ENCODE data around the gene ADGRG6. TPM values are rescaled to one million over a fixed set of nuclear protein-coding genes. Genes with fewer than 3 reads are reported as not detected.

Gene ADGRG6
- total RNA-seq, 2 donors from 2014 or later = 17.0 to 17.9 TPM

DNA sequence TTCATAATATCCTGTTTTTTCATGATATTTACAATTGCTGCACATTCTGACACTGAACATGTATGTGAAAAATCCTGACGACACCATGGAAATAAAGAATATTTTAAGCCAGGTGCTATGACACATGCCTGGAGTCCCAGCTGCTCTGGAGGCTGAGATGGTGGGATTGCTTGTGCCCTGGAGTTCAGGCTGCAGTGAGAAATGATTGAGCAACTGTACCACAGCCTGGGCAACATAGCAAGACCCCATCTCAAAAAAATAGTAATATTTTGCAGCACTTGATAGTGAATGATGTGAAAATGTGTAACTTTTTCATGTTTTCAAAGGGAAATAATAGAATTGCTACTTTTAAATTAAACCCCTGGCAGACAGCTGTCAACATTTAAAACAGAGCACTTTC lies 137.1 kb downstream of the ADGRG6 start:
- no peak overlapping the region for H3K9ac ChIP-seq (ENCODE audit: low read depth in 2 of 2, low read length in 2 of 2)
- DNase-seq = no peak
- no peak overlapping the region for H3K27ac ChIP-seq
- H3K9me3 ChIP-seq = no peaks in the 10 kb centered on the region
- H3K4me1 ChIP-seq = no peaks in the 10 kb centered on the region
- intact Hi-C loops (cut with DNase I) = no loop called here
- H3K27me3 ChIP-seq = no peaks in the 10 kb centered on the region
- no peak overlapping the region for H3K4me3 ChIP-seq
- TF ChIP-seq, protein P1, sequence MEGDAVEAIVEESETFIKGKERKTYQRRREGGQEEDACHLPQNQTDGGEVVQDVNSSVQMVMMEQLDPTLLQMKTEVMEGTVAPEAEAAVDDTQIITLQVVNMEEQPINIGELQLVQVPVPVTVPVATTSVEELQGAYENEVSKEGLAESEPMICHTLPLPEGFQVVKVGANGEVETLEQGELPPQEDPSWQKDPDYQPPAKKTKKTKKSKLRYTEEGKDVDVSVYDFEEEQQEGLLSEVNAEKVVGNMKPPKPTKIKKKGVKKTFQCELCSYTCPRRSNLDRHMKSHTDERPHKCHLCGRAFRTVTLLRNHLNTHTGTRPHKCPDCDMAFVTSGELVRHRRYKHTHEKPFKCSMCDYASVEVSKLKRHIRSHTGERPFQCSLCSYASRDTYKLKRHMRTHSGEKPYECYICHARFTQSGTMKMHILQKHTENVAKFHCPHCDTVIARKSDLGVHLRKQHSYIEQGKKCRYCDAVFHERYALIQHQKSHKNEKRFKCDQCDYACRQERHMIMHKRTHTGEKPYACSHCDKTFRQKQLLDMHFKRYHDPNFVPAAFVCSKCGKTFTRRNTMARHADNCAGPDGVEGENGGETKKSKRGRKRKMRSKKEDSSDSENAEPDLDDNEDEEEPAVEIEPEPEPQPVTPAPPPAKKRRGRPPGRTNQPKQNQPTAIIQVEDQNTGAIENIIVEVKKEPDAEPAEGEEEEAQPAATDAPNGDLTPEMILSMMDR (IDR thresholded peaks at IDR 0.05) = no peak
- H3K36me3 ChIP-seq = no peaks in the 10 kb centered on the region

DNA sequence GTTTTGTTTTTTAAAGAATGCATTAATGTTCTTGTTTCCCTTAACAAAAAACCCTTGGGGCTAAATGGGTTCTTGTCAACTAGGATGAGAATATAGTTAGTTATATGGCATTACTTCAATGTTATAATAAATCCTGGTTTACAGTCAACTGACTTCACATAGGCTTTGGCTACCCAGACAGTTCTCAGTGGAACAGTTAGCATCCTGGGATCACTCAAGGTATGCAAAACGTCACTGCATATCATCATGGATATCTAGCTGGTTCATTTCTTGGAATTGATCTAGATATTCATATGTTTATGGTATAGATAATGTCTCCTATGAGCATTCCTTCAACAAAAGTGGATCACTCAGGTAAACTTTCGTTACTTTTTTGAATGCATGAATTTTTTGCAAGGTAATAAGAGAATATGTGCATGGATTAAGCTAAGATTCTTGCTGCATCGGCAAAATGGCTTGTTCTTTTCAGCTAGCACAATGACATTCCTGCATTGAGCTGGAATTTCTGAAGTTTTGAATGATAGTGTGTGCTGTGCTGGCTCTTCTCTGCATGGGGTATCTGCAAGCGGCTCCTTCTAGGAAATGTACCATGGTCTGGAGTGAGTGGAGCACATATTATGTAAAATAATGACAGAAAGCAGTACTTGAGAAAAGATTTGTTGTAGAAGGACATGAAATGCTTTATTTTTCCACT lies 138.9 kb downstream of the ADGRG6 start:
- intact Hi-C loops (cut with DNase I) = no loop called here
- H3K27me3 ChIP-seq = no peaks in the 10 kb centered on the region
- DNase-seq = no peak
- H3K4me1 ChIP-seq = no peaks in the 10 kb centered on the region
- H3K36me3 ChIP-seq = no peaks in the 10 kb centered on the region
- H3K4me3 ChIP-seq = no peak overlapping the region
- H3K27ac ChIP-seq = no peak overlapping the region
- TF ChIP-seq, protein P1 (IDR thresholded peaks at IDR 0.05) = no peak
- no peaks in the 10 kb centered on the region for H3K9me3 ChIP-seq
- no peak overlapping the region for H3K9ac ChIP-seq (ENCODE audit: low read depth in 2 of 2, low read length in 2 of 2)

DNA sequence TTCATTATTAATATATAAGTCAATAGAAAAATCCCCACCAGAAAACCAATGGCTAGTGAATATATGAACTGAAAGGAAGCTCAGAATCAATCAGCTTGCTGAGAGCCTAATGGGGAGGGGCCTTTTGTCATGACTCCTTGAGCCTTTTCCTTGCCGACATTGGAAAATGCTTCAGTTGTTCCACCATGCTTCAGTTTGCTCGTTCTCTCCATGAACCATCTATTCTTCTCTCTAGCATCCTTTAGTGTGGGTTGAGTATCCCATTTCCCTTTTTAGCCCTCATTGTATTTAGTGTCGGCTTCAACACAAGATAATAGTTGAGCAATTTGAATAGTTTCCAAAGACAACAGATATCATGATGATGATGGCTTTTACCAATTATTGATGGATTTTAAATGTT lies 139.9 kb downstream of the ADGRG6 start:
- Histone ChIP-seq H3K4me3 (no peak overlapping the region), H3K9ac (ENCODE audit: low read depth in 2 of 2, low read length in 2 of 2) (no peak overlapping the region), H3K4me1 (no peaks in the 10 kb centered on the region), H3K9me3 (no peaks in the 10 kb centered on the region), H3K36me3 (no peaks in the 10 kb centered on the region), H3K27me3 (no peaks in the 10 kb centered on the region), H3K27ac (no peak overlapping the region)
- no peak for DNase-seq
- TF ChIP-seq, protein P1 (IDR thresholded peaks at IDR 0.05) = no peak
- intact Hi-C loops (cut with DNase I) = no loop called here

DNA sequence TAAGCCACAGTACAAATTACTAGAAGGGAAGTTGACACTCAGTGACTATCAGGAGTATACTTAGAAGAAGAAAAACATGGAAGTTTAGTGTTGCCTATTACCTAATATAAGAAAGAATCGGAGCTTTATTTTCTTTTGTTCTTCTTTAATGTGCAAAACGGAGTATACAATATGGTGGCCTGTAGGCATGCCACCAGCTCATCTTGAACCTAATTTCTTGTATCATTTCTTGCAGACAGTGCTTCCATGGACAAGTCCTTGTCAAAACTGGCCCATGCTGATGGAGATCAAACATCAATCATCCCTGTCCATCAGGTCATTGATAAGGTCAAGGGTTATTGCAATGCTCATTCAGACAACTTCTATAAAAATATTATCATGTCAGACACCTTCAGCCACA lies 141.3 kb downstream of the ADGRG6 start:
- H3K4me3 ChIP-seq = no peak overlapping the region

DNA sequence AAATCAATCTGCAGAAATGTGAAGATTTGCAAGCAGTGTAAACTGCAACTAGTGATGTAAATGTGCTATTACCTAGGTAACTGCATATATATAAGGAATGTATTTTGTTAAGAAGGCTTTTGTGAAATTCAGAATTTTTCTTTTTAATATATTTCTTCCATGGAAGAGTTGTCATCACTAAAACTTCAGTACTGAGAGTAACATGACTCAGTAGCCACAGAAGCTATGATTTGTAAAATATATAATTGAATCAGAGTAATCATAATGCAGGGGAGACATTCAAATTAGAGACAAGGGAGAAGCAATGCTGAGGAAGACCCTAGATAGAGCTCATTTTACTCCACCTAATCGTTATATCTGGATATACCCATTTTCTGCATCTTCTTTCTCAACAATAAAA lies 141.7 kb downstream of the ADGRG6 start:
- no peak for DNase-seq
- H3K9ac ChIP-seq (ENCODE audit: low read depth in 2 of 2, low read length in 2 of 2) = no peak overlapping the region
- TF ChIP-seq, protein P1 (IDR thresholded peaks at IDR 0.05) = no peak
- no peaks in the 10 kb centered on the region for H3K36me3 ChIP-seq
- H3K27ac ChIP-seq = no peak overlapping the region
- no peaks in the 10 kb centered on the region for H3K4me1 ChIP-seq
- H3K4me3 ChIP-seq = no peak overlapping the region
- H3K9me3 ChIP-seq = no peaks in the 10 kb centered on the region
- intact Hi-C loops (cut with DNase I) = no loop called here
- H3K27me3 ChIP-seq = no peaks in the 10 kb centered on the region

More for the DNA sequence above, 141.3 kb downstream of the ADGRG6 start:
- TF ChIP-seq, protein P1 (IDR thresholded peaks at IDR 0.05) = no peak
- Histone ChIP-seq H3K36me3 (no peaks in the 10 kb centered on the region), H3K4me1 (no peaks in the 10 kb centered on the region), H3K9me3 (no peaks in the 10 kb centered on the region), H3K9ac (ENCODE audit: low read depth in 2 of 2, low read length in 2 of 2) (no peak overlapping the region), H3K27me3 (no peaks in the 10 kb centered on the region), H3K27ac (no peak overlapping the region)
- intact Hi-C loops (cut with DNase I) = no loop called here
- no peak for DNase-seq

Measured in colonic mucosa (tissue), 4 donors.